RCC 7860 (cell line): Measurements from ENCODE around the gene CDK1.
A peak's percentile ranks its signal among the peaks of the same experiment; 100 is the strongest.

ENCODE experiments used
- DNase-seq: peaks from one replicate; pipeline ENCODE4 v3.0.0-alpha.2; 2015; ENCODE audit warnings: low spot score
- FAIRE-seq: peaks from 2 replicates; lab custom pipeline; 2012; peaks lifted over from hg19 to GRCh38; lab: Jason Lieb, UNC

CDK1 gene

GRCh38 chr10:60777696-60778213 is 523 bp upstream of the CDK1 start:
- FAIRE-seq (no peak), DNase-seq (no peak)

GRCh38 chr10:60778971-60779796 is 906 bp downstream of the CDK1 start:
- FAIRE-seq (peak; percentile 55), DNase-seq (no peak)

- FAIRE-seq: no peak
- no peak for DNase-seq
These were observed 3.4 kb downstream of the CDK1 start for GRCh38 chr10:60781661-60782060.

GRCh38 chr10:60784641-60785040 is 6.4 kb downstream of the CDK1 start:
- FAIRE-seq (no peak), DNase-seq (no peak)

GRCh38 chr10:60788544-60788943 is 10.3 kb downstream of the CDK1 start:
- DNase-seq (no peak), FAIRE-seq (no peak)

- DNase-seq (no peak), FAIRE-seq (no peak)
These were observed 11.1 kb downstream of the CDK1 start for GRCh38 chr10:60789340-60789739.

GRCh38 chr10:60794953-60795352 is 16.7 kb downstream of the CDK1 start:
- FAIRE-seq: no peak
- no peak for DNase-seq

GRCh38 chr10:60795465-60796202 is 17.4 kb downstream of the CDK1 start:
- DNase-seq: no peak
- no peak for FAIRE-seq

GRCh38 chr10:60796481-60796880 is 18.2 kb downstream of the CDK1 start:
- FAIRE-seq: no peak

GRCh38 chr10:60797200-60797599 is 18.9 kb downstream of the CDK1 start:
- FAIRE-seq: no peak
- DNase-seq: no peak

More at GRCh38 chr10:60796481-60796880, 18.2 kb downstream of the CDK1 start:
- no peak for DNase-seq

- no peak for FAIRE-seq
- DNase-seq: peak; percentile 26
These were observed 19.8 kb downstream of the CDK1 start for GRCh38 chr10:60798031-60798430.

GRCh38 chr10:60798870-60799269 is 20.6 kb downstream of the CDK1 start:
- FAIRE-seq (no peak), DNase-seq (no peak)

GRCh38 chr10:60799971-60800650 is 21.8 kb downstream of the CDK1 start:
- no peak for DNase-seq
- FAIRE-seq: no peak

GRCh38 chr10:60800918-60801317 is 22.6 kb downstream of the CDK1 start:
- FAIRE-seq: no peak
- DNase-seq: no peak

GRCh38 chr10:60801522-60801921 is 23.2 kb downstream of the CDK1 start:
- DNase-seq (no peak), FAIRE-seq (no peak)

- DNase-seq (no peak), FAIRE-seq (no peak)
These were observed 25.2 kb downstream of the CDK1 start for GRCh38 chr10:60803433-60803832.

- FAIRE-seq (no peak), DNase-seq (no peak)
These were observed 25.6 kb downstream of the CDK1 start for GRCh38 chr10:60803865-60804264.

- FAIRE-seq (no peak), DNase-seq (no peak)
These were observed 28.6 kb downstream of the CDK1 start for GRCh38 chr10:60806921-60807320.

- no peak for FAIRE-seq
- DNase-seq: no peak
These were observed 29.2 kb downstream of the CDK1 start for GRCh38 chr10:60807499-60807898.

GRCh38 chr10:60808036-60808435 is 29.8 kb downstream of the CDK1 start:
- DNase-seq (no peak), FAIRE-seq (no peak)

- no peak for FAIRE-seq
These were observed 30.9 kb downstream of the CDK1 start for GRCh38 chr10:60809157-60809556.

More at GRCh38 chr10:60809157-60809556, 30.9 kb downstream of the CDK1 start:
- DNase-seq: no peak
